ENCODE measurements around the gene EN2.

Gene EN2

DNA sequence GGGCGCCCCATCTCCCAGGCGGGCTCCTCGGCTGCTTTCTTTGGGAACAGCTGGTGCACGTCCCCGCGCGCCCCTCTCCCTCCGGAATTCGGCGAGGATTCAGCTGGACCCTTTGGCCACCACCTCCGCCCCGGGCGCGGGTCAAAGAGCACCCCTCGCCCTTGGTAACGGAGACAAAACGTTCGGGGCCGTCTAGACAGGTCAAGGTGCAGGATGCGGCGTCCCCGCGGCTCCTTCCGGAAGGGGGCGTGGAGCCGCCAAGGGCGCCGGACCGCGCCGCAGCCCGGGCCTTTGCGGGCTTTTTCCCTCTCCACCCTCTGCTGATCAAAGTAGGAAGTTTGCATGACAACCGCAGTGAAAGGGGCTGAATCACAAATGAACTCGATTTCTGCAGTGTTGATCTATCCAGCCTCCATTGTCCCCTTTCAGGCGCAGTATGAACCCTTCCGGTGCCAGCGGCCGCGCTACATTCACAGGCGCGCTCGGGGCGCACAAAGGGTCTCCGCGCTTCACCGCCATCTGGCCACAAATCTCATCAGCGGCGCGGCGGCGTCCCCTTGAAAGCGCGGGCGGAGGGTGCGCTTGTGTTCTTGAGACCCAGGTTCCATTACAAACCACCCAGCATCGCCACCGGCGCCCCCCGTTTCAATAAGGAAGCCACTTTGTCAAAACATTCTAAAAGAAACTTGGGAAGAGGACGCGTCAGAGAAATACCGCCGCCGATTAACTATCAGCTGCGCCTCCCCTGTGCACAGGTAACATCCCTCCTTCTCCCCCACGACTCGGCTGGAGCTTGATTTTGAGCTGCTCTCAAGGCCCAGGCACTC is 52.0 kb downstream of the EN2 start:
- no peak for DNase-seq (ENCODE audit: low spot score)
- TF ChIP-seq, protein P1, sequence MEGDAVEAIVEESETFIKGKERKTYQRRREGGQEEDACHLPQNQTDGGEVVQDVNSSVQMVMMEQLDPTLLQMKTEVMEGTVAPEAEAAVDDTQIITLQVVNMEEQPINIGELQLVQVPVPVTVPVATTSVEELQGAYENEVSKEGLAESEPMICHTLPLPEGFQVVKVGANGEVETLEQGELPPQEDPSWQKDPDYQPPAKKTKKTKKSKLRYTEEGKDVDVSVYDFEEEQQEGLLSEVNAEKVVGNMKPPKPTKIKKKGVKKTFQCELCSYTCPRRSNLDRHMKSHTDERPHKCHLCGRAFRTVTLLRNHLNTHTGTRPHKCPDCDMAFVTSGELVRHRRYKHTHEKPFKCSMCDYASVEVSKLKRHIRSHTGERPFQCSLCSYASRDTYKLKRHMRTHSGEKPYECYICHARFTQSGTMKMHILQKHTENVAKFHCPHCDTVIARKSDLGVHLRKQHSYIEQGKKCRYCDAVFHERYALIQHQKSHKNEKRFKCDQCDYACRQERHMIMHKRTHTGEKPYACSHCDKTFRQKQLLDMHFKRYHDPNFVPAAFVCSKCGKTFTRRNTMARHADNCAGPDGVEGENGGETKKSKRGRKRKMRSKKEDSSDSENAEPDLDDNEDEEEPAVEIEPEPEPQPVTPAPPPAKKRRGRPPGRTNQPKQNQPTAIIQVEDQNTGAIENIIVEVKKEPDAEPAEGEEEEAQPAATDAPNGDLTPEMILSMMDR (IDR thresholded peaks at IDR 0.05; ENCODE audit: extremely low read depth, missing control alignments), result no peak

GRCh38 chr7:155510975-155511701 is 53.2 kb downstream of the EN2 start:
- TF ChIP-seq, protein P1 (IDR thresholded peaks at IDR 0.05; ENCODE audit: extremely low read depth, missing control alignments), result no peak
- DNase-seq (ENCODE audit: low spot score), result no peak

DNA sequence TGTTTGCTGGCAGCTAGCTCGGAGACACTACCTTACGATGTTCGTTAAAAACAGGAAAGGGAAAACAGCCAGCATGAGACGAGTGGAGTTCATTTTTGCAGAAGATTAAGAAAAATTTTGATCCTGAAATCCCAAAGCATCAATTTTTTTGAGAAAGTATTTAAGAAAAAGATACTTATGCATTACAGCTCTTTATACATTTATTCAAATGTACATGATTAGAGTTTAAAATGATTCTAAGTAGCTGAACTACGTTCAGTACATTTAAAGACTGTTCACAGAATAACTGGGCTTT is 53.7 kb downstream of the EN2 start:
- TF ChIP-seq, protein P1 (IDR thresholded peaks at IDR 0.05; ENCODE audit: extremely low read depth, missing control alignments), result no peak
- no peak for DNase-seq (ENCODE audit: low spot score)

GRCh38 chr7:155512246-155512887 is 54.4 kb downstream of the EN2 start:
- TF ChIP-seq, protein P1 (IDR thresholded peaks at IDR 0.05; ENCODE audit: extremely low read depth, missing control alignments), result no peak
- DNase-seq (ENCODE audit: low spot score), result no peak

DNA sequence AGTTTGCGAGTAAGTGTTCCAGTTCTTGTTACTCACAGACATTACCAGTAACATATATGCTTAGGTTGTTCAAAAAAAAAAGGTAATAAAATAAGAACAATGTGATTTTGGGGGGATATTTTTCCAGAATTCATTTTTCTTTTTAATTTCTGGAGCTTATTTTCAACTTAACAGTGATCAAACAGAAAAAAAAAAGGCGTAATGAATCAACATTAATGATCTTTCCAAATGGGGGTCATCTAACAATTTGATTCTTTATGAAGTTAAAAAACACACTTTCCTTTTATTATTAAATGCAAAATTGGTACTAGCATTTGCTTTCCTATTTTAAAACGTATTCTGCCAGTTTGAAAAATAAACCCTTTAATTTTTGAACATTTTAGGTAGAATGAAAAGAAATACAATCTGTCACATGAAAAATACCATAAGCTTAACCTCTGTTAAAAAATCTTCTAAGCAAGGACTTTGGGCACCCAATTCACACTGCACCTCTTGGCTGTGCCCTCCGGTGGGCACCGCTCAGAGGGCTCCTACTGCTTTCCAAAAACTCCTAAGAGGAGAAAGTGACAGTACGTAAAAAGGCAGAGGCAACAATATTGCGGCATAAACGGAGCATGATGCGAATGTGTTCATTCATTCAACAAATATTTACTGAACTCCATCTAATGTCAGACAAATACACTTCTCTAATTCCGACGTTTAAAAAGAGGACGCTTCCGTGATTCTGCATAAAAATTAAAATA is 55.8 kb downstream of the EN2 start:
- DNase-seq (ENCODE audit: low spot score), result no peak
- TF ChIP-seq, protein P1 (IDR thresholded peaks at IDR 0.05; ENCODE audit: extremely low read depth, missing control alignments), result no peak

- no peak for DNase-seq (ENCODE audit: low spot score)
- TF ChIP-seq, protein P1 (IDR thresholded peaks at IDR 0.05; ENCODE audit: extremely low read depth, missing control alignments), result no peak
Observed at GRCh38 chr7:155514296-155514695, 56.4 kb downstream of the EN2 start.

Data from GM20000 (cell line).